Measurements from ENCODE around the gene FASLG. TPM values are rescaled to one million over a fixed set of nuclear protein-coding genes. Genes with fewer than 3 reads are reported as not detected.

FASLG gene, protein sequence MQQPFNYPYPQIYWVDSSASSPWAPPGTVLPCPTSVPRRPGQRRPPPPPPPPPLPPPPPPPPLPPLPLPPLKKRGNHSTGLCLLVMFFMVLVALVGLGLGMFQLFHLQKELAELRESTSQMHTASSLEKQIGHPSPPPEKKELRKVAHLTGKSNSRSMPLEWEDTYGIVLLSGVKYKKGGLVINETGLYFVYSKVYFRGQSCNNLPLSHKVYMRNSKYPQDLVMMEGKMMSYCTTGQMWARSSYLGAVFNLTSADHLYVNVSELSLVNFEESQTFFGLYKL
- 1 to 10 TPM in 1 of 9 donors, under 1 TPM in 1, not detected in 7; 0.91 to 1.9 TPM for total RNA-seq
- polyA plus RNA-seq, result not detected
- long read RNA-seq, donor 1, result 0 reads
- long read RNA-seq, donor 2, result 0 reads
- long read RNA-seq, donor 3, result 0 reads

DNA sequence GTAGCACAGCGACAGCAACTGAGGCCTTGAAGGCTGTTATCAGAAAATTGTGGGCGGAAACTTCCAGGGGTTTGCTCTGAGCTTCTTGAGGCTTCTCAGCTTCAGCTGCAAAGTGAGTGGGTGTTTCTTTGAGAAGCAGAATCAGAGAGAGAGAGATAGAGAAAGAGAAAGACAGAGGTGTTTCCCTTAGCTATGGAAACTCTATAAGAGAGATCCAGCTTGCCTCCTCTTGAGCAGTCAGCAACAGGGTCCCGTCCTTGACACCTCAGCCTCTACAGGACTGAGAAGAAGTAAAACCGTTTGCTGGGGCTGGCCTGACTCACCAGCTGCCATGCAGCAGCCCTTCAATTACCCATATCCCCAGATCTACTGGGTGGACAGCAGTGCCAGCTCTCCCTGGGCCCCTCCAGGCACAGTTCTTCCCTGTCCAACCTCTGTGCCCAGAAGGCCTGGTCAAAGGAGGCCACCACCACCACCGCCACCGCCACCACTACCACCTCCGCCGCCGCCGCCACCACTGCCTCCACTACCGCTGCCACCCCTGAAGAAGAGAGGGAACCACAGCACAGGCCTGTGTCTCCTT is at the start of gene FASLG:
Gene FASLG, plus strand, starts transcription at position 233 of the 583 bp plus-strand sequence. Its CDS starts 99 bp downstream, at position 332.
- H3K27ac ChIP-seq, result peak within 1 kb of the TSS in 2 of 12 donors; percentile 11 to 73
- whole genome bisulfite sequencing, 4 donors, result 85 to 88% (median 86%) methylated on average over 11 of the region's 11 CpGs
- ATAC-seq, result no peak

DNA sequence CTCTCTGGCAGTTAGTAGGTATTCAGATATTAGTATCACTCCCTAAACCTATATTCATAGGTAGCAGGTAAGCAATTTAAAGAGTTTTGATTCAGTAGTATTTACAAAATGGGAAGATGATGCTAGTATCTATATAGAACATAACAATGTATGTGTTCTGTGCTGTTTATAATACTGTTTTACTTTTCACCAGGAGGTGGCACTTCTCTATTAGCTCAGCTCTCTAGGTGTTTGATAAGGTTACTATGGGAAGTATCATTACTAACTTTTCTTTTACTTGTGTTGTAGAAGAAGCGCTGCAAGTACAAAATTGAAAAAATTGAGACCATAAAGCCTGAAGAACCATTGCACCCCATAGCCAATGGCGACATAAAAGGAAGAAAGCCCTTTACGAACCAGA is 49.4 kb upstream of the FASLG start:
- H3K27me3 ChIP-seq, result no peaks in the 10 kb centered on the region
- no peak for TF ChIP-seq POLR2A (IDR thresholded peaks at IDR 0.05)
- TF ChIP-seq, protein P1, sequence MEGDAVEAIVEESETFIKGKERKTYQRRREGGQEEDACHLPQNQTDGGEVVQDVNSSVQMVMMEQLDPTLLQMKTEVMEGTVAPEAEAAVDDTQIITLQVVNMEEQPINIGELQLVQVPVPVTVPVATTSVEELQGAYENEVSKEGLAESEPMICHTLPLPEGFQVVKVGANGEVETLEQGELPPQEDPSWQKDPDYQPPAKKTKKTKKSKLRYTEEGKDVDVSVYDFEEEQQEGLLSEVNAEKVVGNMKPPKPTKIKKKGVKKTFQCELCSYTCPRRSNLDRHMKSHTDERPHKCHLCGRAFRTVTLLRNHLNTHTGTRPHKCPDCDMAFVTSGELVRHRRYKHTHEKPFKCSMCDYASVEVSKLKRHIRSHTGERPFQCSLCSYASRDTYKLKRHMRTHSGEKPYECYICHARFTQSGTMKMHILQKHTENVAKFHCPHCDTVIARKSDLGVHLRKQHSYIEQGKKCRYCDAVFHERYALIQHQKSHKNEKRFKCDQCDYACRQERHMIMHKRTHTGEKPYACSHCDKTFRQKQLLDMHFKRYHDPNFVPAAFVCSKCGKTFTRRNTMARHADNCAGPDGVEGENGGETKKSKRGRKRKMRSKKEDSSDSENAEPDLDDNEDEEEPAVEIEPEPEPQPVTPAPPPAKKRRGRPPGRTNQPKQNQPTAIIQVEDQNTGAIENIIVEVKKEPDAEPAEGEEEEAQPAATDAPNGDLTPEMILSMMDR (IDR thresholded peaks at IDR 0.05), result peak; percentile 10 to 50 (median 31)
- no peaks in the 10 kb centered on the region for H3K4me1 ChIP-seq
- H3K27ac ChIP-seq, result no peak overlapping the region
- intact Hi-C loops (cut with DNase I), result loop anchor here in 6 of 10 donors (2.0 to 5.0 kb wide), 3 partner anchors 108 to 111 kb away; no protein-coding TSS in a partner anchor
- no peak for DNase-seq
- peak in 2 of 4 donors; percentile 34 to 57 for ATAC-seq
- WGBS, 4 donors, result 90 to 94% (median 92%) methylated on average over 3 of the region's 3 CpGs
- no peak overlapping the region for H3K4me3 ChIP-seq
- no peaks in the 10 kb centered on the region for H3K9me3 ChIP-seq
- peaks cover 0 to 53% (median 25%) of the 10 kb centered on the region in 9 donors for H3K36me3 ChIP-seq

More for the DNA sequence above, at the start of gene FASLG:
- no peak for TF ChIP-seq POLR2A (IDR thresholded peaks at IDR 0.05)
- TF ChIP-seq, protein P1 (IDR thresholded peaks at IDR 0.05), result no peak
- Histone ChIP-seq H3K27me3 (no peaks in the 10 kb centered on the region), H3K9me3 (no peaks in the 10 kb centered on the region), H3K4me3 (peak within 1 kb of the TSS in 1 of 12 donors; percentile 51), H3K36me3 (no peaks in the 10 kb centered on the region), H3K4me1 (peaks cover 0 to 16% (median 0%) of the 10 kb centered on the region in 12 donors)
- peak in 1 of 5 donors; percentile 53 for DNase-seq
- intact Hi-C loops (cut with DNase I), result no loop called here

GRCh38 chr1:172612478-172612877 is 46.4 kb upstream of the FASLG start:
- H3K4me1 ChIP-seq, result no peaks in the 10 kb centered on the region
- DNase-seq (no peak), ATAC-seq (no peak)
- TF ChIP-seq, protein P1 (IDR thresholded peaks at IDR 0.05), result no peak
- TF ChIP-seq POLR2A (IDR thresholded peaks at IDR 0.05), result no peak
- no peaks in the 10 kb centered on the region for H3K27me3 ChIP-seq
- H3K9me3 ChIP-seq, result peaks cover 0 to 9% (median 0%) of the 10 kb centered on the region in 12 donors
- H3K36me3 ChIP-seq, result peaks cover 0 to 40% (median 25%) of the 10 kb centered on the region in 9 donors
- no peak overlapping the region for H3K27ac ChIP-seq
- 74 to 97% (median 89%) methylated on average over 2 of the region's 2 CpGs for WGBS, 4 donors
- intact Hi-C loops (cut with DNase I), result no loop called here
- no peak overlapping the region for H3K4me3 ChIP-seq

DNA sequence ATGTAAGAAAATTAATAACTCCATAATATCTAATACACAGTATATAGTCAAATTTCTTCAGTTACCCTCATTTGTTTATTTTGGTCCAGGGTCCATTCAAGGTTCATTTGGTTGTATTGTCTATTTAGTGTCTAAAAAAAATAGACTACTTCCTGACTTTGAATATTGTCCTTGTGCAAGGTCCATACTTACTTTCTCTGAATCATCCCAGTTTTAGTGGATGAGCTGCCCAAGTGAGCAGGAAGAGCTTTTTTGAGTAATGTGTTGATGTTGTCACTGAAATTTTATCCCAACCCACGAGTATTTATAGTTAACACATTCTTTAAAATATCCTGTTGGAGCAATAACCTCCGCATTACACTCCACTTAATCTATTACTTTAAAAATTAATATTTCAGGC is 45.6 kb upstream of the FASLG start:
- no peak for ATAC-seq
- TF ChIP-seq POLR2A (IDR thresholded peaks at IDR 0.05), result no peak
- TF ChIP-seq, protein P1 (IDR thresholded peaks at IDR 0.05), result no peak
- Histone ChIP-seq H3K4me1 (no peaks in the 10 kb centered on the region), H3K36me3 (peaks cover 0 to 40% (median 25%) of the 10 kb centered on the region in 9 donors), H3K9me3 (peaks cover 0 to 17% (median 0%) of the 10 kb centered on the region in 12 donors), H3K27me3 (no peaks in the 10 kb centered on the region), H3K27ac (no peak overlapping the region), H3K4me3 (no peak overlapping the region)
- 81 to 88% (median 82%) methylated on average over 2 of the region's 2 CpGs for WGBS, 4 donors
- DNase-seq, result no peak
- intact Hi-C loops (cut with DNase I), result no loop called here
